Hepatocyte (in vitro differentiated cells): ENCODE measurements around the gene CDC7.

Experiments
- EZH2 ChIP-seq: fragments of 200-600 bp; sonication (generic); IDR thresholded peaks from 2 replicates; pipeline ENCODE4 v1.6.1; 2016; ENCODE audit warnings: antibody characterized with exemption, mild to moderate bottlenecking, borderline replicate concordance
- TF ChIP-seq, protein P1 (sequence below): fragments of 200-600 bp; sonication (generic); IDR thresholded peaks from 2 replicates; pipeline ENCODE4 v1.5.1; 2016; ENCODE audit warnings: antibody characterized with exemption, mild to moderate bottlenecking; ENCODE audit not compliant: poor library complexity

DNA sequence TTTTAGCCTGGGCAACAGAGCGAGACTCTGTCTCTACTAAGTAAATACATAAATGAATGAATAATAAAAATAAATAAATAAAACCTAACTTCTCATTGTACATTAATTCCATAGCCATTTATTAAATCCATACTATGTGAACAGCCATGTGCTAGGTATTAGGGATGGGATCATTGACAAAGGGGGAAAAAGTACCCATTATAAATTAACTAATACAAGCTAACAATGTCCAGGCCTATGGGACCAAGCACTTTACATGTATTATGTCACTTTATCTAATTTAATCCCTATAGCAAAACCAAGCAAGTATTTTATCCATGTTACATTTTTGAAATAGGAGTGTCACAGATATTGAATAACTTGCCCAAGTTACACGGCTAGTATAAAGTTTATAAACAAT lies 2.6 kb upstream of the CDC7 start:
- TF ChIP-seq, protein P1, sequence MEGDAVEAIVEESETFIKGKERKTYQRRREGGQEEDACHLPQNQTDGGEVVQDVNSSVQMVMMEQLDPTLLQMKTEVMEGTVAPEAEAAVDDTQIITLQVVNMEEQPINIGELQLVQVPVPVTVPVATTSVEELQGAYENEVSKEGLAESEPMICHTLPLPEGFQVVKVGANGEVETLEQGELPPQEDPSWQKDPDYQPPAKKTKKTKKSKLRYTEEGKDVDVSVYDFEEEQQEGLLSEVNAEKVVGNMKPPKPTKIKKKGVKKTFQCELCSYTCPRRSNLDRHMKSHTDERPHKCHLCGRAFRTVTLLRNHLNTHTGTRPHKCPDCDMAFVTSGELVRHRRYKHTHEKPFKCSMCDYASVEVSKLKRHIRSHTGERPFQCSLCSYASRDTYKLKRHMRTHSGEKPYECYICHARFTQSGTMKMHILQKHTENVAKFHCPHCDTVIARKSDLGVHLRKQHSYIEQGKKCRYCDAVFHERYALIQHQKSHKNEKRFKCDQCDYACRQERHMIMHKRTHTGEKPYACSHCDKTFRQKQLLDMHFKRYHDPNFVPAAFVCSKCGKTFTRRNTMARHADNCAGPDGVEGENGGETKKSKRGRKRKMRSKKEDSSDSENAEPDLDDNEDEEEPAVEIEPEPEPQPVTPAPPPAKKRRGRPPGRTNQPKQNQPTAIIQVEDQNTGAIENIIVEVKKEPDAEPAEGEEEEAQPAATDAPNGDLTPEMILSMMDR: no peak
- no peak for TF ChIP-seq EZH2
